ENCODE data around the gene RUNX2. TPM values are rescaled to one million over a fixed set of nuclear protein-coding genes. Genes with fewer than 3 reads are reported as not detected.

The RUNX2 gene
- total RNA-seq, 4 donors from 2014 or later = 1.4 to 3.6 (median 2.3) TPM

DNA sequence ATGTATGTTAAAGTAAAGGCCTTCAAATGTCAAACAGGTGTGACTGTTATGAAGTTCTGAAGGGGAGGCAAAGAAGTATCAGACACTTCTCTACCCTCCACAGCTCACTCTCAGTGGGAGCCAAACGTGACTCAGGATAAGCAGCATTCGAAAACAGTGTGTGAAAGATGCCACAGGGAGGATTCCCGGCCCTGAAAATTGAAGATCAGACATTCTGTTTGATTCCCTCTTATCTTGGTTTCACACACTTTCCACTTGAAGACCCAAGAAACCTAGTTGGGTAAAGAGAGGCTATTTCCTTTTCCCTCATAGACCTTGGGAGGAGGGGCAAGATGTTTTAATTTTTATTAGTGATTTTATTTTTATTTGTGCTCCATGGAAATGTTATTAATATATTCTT is 213.8 kb downstream of the RUNX2 start:
- no peak for TF ChIP-seq POLR2A (IDR thresholded peaks at IDR 0.05)
- TF ChIP-seq, protein P1, sequence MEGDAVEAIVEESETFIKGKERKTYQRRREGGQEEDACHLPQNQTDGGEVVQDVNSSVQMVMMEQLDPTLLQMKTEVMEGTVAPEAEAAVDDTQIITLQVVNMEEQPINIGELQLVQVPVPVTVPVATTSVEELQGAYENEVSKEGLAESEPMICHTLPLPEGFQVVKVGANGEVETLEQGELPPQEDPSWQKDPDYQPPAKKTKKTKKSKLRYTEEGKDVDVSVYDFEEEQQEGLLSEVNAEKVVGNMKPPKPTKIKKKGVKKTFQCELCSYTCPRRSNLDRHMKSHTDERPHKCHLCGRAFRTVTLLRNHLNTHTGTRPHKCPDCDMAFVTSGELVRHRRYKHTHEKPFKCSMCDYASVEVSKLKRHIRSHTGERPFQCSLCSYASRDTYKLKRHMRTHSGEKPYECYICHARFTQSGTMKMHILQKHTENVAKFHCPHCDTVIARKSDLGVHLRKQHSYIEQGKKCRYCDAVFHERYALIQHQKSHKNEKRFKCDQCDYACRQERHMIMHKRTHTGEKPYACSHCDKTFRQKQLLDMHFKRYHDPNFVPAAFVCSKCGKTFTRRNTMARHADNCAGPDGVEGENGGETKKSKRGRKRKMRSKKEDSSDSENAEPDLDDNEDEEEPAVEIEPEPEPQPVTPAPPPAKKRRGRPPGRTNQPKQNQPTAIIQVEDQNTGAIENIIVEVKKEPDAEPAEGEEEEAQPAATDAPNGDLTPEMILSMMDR (IDR thresholded peaks at IDR 0.05) = no peak

DNA sequence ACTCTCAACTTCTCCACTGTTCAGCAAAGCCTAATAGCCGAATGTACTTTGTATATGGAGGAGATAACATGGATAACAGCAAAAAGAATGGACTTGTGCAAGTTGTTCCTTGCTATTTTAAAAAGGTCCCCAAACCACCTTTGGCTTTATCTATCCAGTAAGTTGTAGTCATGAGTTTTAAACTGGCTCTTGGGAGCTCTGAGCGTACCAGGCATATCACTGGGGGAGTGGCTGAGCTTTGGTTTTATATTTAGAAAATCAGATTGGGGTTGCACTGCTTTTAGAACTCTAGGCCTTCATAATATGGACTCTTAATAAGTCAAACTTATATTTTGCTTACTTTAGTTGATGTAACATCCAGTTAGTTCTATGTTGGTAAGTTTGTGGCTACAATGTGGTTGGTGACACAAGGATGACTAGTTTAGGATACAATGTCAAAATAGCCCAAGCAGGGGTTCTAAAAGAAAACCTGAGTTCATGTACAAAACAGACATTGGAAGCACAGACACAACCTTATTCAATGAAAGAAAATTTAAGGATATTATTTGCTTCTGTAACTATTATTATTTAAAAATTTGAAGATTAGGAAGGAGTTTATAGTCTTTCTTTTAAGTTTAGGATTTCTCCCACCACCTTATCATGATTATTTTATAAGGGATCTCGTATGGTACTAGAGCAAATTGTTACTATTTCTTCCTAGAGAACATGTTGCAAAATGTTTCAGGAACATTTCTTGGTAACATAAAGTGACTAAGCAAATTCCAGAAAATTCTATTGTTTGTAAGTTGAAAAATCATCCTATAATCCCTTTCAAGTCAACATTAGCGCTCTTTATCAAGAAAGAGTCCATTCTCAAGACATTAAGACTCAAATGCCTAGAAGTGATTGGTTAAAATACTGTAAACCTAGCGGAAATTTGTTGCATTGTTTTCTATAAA is 215.4 kb downstream of the RUNX2 start:
- Histone ChIP-seq H3K4me3 (no peak overlapping the region), H3K9me3 (no peaks in the 10 kb centered on the region), H3K4me1 (peaks cover 0 to under 1% (median 0%) of the 10 kb centered on the region in 3 donors), H3K27ac (no peak overlapping the region), H3K27me3 (no peaks in the 10 kb centered on the region), H3K36me3 (no peaks in the 10 kb centered on the region)
- WGBS, 2 donors = 76 to 82% methylated on average over 5 of the region's 5 CpGs
- DNase-seq = no peak
- TF ChIP-seq, protein P1 (IDR thresholded peaks at IDR 0.05) = no peak
- TF ChIP-seq POLR2A (IDR thresholded peaks at IDR 0.05) = no peak
- intact Hi-C loops (cut with DNase I) = no loop called here

More for the DNA sequence above, 213.8 kb downstream of the RUNX2 start:
- DNase-seq = no peak
- 72 to 90% methylated on average over 3 of the region's 3 CpGs for WGBS, 2 donors
- Histone ChIP-seq H3K27me3 (no peaks in the 10 kb centered on the region), H3K9me3 (no peaks in the 10 kb centered on the region), H3K27ac (no peak overlapping the region), H3K36me3 (no peaks in the 10 kb centered on the region), H3K4me3 (no peak overlapping the region), H3K4me1 (no peaks in the 10 kb centered on the region)
- intact Hi-C loops (cut with DNase I) = no loop called here

DNA sequence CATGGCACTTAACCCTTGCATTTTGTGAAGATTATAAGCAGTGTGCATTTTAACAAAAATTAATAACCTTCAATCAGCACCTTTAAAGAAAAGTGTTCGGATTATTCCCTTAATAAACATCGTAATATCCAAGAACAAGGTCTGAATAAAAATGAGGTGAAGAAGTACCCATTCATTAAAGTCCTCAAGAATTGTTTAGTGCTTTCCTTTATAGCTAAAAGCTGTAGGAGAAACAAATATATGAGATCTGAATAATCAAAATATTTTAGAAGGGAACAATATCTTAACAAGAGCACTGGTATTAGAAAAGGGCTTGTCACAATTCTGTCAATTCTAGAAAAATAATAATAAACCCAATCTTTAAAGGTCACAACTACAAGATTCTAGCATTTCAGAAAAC is 217.3 kb downstream of the RUNX2 start:
- DNase-seq = no peak
- Histone ChIP-seq H3K27me3 (no peaks in the 10 kb centered on the region), H3K4me3 (no peak overlapping the region), H3K9me3 (no peaks in the 10 kb centered on the region), H3K36me3 (no peaks in the 10 kb centered on the region), H3K27ac (no peak overlapping the region), H3K4me1 (peaks cover 0 to 6% (median 0%) of the 10 kb centered on the region in 3 donors)
- intact Hi-C loops (cut with DNase I) = no loop called here
- TF ChIP-seq POLR2A (IDR thresholded peaks at IDR 0.05) = no peak
- TF ChIP-seq, protein P1 (IDR thresholded peaks at IDR 0.05) = no peak
- 90 to 96% methylated on average over 2 of the region's 2 CpGs for WGBS, 2 donors

DNA sequence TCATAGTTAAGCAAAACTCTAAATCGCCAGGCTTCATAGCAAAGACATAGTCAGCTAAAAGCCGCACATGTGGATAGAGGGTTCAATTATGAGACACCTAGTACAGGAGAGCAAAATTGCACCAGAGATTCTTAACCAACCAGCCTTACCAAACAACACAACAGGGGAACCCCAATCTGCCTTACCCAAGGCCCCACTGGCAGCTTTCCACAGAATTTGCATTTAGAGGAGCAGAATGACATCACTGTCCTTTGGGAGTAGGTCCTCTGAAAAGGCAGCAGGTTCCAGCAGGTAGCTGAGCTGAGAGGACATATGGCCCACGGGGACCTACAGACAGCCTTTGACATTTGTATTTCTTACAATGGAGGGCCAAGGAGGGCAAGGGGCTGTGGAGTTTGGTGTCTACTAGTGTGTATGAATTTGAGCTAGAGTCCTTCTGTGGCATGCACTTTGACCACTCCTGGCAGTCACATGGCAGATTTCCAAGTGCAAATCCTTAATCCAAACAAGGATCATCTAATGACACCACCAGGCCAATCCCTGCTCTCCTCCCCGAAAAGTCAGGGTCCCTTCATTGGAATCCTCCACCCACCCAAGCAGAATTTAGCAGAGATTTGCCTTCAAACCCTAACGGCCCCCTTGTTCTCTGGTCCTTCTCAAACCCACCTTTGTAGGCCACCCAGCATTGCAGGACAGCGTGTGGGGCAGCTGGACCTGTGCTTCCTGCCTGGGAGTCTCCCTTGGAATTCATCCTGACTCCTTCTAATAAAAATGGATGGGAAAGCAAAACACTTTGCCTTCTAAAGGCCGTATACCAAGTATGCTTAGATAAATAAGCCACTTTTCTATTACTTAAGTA is 220.8 kb downstream of the RUNX2 start:
- Histone ChIP-seq H3K27ac (no peak overlapping the region), H3K9me3 (no peaks in the 10 kb centered on the region), H3K4me1 (peaks cover 0 to 6% (median 0%) of the 10 kb centered on the region in 3 donors), H3K36me3 (no peaks in the 10 kb centered on the region), H3K4me3 (no peak overlapping the region), H3K27me3 (no peaks in the 10 kb centered on the region)
- TF ChIP-seq, protein P1 (IDR thresholded peaks at IDR 0.05) = no peak
- TF ChIP-seq POLR2A (IDR thresholded peaks at IDR 0.05) = no peak
- no peak for DNase-seq
- intact Hi-C loops (cut with DNase I) = no loop called here
- WGBS, 2 donors = 78 to 81% methylated on average over 7 of the region's 7 CpGs

All from esophagus squamous epithelium (tissue), 5 donors.